GM21529 (cell line): ENCODE results near the gene TAF1A.

Experiments used
- ATAC-seq: cut with Tn5 transposase; IDR thresholded peaks from one replicate; pipeline ENCODE4 v1.9.1; 2021; ENCODE audit not compliant: unreplicated experiment

Gene TAF1A

DNA sequence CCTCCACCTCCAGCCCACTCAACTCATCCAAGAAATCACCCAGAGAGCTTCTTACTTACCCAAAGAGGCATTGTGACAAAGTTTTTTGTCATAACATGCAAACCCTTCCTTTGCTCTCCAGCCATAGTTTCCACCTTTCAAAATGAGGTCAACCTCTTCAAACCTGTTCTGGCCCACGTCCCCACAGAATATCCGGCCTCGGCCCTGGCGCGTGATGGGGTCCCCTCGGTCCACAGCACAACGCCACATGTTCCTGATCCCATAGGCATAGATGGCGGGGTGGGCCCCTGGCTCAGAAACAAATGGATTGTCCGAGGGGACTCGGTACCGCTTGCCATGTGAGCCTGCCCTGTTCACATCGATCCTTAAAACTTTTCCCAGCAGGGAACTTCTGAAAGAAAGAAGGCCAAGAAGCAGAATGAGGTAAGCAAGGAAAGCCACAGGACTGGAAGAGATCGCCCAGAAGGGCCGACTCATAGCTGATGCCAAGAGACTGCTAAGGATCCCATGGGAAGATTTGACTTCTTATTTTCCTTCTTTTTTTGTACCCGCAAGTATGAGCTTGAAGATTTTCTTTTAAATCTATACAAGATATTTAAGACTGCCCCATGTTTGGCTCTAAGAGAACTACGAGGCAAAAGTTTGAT is 49.7 kb downstream of the TAF1A start:
- ATAC-seq = no peak

DNA sequence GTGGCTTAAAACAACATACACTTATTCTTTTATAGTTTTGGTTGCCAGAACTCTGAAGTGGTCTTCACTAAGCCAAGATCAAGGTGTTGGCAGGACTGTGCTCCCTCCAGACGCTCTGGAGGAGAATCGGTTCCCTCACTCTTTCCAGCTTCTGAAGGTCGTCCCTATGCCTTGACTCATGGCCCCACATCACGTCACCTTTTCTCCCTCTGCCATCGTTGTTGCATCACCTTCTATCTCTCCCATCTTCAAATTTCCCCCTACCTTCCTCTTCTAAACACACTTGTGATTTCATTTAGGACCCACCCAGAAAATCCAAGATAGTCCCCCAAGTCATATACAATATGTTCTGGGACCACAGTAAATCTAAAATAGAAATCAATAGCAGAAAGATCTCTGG is 54.3 kb downstream of the TAF1A start:
- no peak for ATAC-seq

DNA sequence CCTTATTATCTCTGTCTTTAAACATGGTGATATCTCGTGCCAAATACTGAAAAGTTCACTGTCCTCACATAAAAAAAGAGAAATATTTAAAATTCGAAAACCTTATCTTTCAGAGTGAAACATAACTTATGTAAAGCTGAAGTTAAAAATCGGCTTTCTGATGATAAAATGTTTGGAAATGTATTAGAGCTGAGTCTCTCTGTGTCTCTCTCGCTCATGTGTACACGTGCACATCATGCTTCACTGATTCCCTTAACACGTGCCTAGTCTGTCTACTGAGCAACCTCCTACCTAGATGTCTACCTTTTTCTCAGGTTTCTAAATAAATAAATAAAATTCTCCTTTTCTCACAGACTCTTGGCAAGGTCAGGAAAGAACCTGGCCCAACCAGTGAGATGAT is 58.9 kb downstream of the TAF1A start:
- no peak for ATAC-seq

DNA sequence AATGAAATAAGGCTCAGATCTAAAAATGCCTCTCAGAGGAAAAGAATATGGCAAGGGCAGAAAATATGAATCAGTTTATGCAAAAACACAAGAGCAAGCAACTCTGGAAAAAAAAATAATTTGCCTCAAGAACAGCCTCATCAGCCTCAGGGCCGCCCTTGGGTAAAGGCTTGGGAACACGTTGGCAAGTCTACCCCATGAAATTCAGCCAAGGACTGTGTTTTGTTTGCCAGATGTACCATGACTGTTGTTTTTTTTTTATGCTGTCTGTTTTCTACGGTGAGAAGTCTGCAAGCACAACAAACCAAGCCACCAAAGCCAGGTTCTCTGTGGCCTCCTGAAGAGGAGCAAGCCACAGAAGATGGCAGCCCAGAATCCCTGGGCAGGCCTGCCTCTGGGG is 59.8 kb downstream of the TAF1A start:
- no peak for ATAC-seq

DNA sequence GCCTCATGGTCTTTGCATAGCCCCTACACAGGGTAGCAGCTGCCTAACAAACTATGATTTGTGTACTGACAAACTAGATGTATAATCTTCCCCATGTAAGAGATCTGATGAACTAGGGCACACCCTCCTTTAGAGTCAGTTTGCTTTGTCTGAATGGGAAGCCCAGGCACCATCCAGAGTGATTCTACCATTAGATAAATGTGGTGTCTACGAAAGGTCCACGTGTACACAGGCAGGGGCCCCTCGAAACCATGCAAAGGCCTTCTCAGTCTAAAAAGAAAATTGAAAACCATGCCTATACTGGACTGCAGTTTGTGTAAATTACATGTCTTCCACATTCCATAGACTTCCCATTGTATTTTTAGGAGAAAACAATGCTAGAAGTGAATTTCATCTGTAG is 60.6 kb downstream of the TAF1A start:
- ATAC-seq = no peak

DNA sequence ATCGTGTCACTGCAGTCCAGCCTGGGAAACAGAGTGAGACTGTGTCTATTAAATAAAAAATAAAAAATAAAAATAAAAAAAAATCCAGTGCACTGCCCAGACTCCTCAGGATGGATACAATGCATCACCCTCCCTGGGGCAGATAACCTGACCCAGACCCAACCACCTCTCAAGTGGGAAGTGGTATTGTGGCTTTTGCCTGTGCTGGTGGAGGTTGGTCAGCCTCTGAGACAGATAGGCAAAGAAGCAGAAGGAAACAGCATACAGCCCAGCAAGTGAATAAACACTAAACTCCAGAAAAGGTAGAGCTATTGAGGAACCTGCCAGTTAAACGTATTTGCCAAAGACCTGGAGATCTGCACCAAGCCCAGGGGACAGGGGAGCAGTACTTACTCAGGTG is 63.8 kb downstream of the TAF1A start:
- ATAC-seq = no peak

DNA sequence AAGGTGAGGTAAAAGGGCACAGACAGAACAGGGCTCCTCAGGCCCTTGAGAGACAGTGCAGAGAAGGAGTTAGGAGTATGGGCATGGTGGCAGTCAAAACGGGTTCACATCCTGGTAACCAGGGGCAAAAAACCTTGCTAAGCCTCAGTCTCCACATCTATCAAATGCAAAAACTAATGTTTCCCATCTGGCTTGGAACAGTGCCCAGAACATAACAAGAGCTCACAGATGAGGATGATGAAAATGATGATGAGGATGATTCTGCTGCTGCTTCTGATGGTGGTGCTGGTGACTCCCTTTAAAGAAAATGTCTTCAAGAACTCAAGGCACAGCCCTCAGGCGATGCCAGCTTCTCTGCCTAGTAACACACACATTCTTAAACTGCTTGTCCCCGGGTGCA is 65.9 kb downstream of the TAF1A start:
- no peak for ATAC-seq

DNA sequence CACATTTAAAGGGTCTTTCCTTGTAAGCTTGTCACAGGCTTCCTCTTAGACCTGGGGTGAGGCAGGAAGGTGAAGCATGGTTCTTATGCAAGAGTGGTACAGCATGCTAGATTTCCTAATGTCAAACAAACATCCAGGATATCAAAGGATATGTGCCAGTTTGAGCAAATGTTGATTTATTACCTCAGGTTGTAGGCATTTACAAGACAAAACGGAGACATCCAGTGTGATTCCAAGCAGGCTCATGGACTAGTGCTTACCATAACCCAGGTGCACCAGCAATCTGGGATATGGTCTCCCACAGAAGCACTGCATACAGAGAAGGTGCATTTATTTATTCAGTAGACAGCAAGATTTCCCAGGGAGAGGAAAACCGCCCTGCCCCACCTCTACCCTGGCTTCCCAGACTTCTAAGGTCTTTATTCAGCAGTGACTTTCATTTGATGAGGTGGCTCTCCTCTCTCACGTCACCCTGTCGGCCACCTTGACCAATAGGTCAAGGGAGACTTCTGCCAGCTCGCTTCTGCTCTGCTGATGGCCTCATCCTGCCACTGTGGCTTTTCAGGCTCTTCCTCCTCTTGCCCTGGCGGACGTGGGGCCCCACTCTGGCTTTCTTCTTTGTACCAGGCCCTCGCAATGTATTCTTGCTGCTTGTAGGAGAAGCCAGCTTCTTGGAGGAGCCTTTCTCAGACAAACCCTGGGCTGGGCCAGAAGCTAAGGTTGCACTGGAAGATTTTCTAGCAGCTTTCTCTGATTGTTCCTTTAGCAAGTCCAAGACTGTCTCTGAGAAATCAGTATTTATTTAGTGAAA is 67.4 kb downstream of the TAF1A start:
- no peak for ATAC-seq

DNA sequence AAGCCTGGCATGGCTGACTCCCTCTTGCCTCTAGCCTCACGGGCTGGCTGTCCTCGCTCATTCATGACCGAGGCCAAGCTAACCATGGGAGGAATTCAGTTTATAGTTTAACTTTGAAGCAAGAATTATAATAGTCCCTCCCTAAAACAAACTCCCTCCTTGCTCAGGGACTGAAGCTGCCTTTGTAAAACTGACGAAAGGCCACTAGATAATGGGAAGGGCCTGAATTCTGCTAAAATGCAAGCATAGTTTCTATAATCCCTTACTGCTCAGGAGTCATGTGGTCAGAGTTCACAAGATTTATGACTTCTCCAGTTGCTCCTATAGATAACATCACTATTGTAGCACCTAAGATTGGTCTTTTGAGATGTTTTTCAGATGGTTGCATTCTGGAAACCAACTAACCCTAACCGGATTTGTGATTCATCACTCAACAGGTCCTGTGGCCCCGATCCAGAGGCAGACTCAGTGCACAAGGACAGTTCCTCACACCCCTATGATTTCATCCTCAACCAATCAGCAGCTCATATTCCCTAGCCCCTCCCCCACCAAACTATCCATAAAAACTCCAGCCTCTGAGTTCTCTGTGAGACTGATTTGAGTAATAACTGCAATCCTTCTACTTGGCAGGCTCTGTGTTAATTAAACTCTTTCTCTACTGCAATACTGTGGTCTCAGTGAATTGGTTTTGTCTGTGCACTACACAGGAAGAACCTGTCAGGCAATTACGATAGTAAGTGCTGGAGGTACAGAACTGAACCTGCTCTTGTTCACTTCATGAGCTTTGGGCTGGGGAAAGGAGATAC is 68.2 kb downstream of the TAF1A start:
- ATAC-seq = no peak
